Globus pallidus (tissue), 1 donor: ENCODE data around the gene LMX1B.
"Not testable (repeated sequence)": the region's sequence is repeated elsewhere in the genome, so short reads cannot be mapped to it uniquely, and the experiment has no call there.

Experiments
- DNase-seq: peaks from one replicate; pipeline ENCODE4 v3.0.0-alpha.2; 2015; ENCODE audit warnings: low spot score

The LMX1B gene

GRCh38 chr9:126696401-126697145 lies 82.8 kb downstream of the LMX1B start:
- no peak for DNase-seq

GRCh38 chr9:126697330-126697729 lies 83.6 kb downstream of the LMX1B start:
- no peak for DNase-seq

- DNase-seq: no peak
These were observed 84.5 kb downstream of the LMX1B start for GRCh38 chr9:126698251-126698650.

DNA sequence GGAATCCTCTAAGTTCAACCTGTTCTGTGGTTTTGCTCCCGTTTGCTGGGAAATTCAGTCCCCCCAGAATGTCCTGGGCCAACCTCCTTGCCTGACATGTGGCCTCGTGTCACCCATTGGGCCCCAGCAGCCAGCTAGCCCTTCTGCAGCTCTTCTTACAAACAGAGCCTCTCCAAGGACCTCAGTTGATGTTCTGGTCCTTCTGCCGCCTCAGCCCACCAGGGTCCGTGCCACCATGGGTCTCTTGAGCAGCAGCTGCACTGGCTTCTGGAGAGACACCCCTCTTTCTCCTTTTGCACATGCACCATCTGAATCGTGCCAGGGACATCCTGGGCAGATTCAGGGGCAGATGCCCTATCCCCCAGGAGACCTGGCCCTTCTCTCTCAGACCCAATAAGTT lies 85.0 kb downstream of the LMX1B start:
- no peak for DNase-seq

- DNase-seq: no peak
These were observed 85.7 kb downstream of the LMX1B start for GRCh38 chr9:126699401-126699881.

- DNase-seq: no peak
These were observed 86.6 kb downstream of the LMX1B start for GRCh38 chr9:126700296-126700695.

DNA sequence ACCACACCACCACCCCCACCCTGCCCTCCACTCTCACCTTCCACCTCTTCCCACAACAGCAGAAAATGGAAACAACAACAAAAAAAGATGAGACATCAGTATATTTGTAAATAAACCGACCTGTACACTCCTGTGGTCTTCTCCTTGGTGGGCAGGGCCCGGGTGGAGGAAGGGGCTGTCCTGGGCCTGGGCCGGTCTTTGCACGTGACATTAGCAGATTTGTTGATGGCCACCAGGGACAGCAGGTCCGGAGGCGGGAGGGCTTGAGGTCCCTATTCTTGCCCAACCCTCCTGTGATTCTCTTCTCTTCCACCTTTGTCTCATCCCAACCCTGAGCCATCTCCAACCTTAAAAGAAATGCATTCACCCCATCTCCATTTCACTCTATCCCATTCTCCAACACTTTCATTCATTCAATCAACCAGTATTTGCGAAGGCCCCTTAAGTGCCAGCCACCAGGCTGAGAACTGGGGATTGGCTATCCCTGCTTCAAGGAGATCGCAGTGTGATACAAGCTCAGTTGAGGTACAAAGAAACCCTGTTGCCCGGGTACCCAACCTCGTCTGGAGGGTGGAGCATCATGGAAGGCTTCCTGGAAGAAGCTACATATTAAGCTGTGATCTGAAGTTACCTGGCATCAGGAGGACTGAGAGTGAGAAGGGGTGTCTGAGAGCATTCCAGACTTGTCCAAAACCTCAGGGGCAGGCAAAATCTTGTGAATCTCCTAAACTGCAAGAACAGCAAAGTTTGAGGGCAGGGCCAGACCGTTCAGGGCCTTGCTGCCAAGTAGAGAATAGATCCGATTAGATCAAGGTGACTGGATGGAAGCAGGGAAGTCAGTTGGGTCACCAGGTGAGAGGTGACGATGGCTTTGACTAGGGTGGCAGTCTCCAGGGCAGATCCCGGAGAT lies 87.4 kb downstream of the LMX1B start:
- DNase-seq: no peak

- DNase-seq: no peak
These were observed 88.0 kb downstream of the LMX1B start for GRCh38 chr9:126701813-126702140.

GRCh38 chr9:126702151-126703001 lies 88.6 kb downstream of the LMX1B start:
- DNase-seq: no peak

GRCh38 chr9:126703002-126703865 lies 89.5 kb downstream of the LMX1B start:
- no peak for DNase-seq

DNA sequence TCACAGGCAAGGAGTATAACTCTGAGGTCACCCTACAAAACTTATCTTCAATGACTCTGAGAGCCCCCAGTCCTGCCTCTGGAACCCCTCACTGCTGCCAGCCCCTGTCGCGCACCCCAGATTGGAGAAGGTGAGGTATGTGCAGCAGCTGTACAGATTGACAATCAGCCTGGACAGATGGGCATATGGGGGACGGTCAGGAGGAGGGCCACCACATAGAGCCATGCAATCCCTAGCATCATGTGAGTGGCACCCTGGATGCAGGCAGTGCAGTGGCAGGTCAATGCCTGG lies 90.1 kb downstream of the LMX1B start:
- DNase-seq: no peak

GRCh38 chr9:126704157-126704891 lies 90.6 kb downstream of the LMX1B start:
- DNase-seq: no peak

DNA sequence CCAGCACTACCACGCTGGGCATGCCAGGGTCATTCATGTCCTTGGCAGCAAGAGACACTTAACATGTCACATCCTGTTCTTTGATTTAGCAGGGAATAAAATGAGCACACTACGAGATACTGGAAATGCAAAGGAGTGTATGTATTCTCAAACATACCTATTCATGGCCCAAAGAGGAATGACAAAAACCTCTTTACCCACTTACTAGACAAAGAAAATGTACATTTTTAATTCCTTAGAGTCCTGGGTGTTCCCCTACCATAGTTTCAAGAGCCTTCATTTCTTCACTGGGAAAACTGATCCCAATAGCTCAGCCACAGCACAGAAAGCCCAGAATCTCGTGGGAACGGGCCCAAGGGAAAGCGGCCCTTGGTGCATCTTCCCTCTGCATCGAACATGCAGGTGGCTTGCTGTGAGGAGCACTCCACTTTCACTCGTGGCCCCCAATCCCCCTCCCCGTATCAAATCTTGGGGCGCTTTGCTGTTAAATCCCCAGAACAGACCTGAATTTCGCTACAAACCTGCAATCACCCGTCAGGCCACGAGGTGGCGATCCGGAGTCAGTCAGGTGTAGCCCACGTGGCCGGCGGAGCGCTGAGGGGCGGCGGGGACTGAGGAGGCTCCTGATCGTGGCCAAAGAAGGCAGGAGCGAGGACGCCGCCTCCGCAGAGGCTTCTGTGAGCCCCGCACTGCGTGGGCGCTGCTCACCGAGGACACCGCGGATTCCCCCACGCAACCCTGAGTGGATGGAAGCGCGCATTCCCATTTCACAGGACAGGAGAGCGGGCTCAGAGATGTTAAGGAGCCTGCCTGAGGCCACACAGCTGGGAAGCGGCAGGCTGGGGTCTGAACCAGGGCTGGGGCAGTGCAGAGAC lies 91.4 kb downstream of the LMX1B start:
- peak; percentile 37 for DNase-seq

DNA sequence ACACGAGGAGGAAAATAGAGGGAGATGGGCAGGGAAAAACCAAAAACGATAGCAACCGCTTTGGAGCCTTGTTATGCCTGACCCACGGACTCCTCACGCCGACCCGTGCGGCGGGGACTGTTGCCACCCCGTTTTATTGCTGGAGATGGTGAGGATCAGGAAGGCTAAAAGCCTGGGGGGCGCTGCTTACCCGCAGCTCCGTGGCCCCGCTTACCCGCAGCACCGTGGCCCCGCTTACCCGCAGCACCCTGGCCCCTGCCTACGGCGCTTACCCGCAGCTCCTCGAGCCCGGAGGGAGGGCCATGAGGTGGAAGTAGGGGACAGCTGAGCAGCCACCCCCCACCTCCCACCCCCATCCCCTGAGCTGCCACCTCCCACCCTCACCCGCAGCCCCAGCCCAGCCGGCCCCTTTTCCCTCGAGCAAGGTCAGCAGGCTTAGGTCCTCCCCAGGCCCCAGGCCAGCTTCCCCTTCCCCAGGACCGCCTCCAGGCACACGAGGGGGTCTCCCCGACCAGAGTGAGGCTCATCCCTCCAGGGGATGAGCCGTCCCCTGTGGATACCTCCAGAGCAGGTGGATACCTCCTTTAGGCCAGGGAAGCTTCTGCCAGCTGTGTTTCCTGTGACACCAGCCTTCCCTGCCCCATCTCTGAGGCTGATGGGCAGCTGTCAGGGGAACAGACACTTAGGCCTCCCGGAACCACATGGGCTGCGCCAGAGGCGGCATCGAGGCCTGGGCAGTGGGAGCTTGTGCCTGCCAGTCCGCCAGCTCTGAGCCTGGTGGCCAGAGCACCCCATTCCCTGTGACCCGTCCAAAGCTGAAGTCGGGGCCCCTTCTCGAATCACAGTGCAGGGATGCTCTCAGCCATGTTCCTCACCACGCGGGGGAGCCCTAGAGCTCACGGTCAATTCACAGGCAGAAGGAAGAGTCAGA lies 92.3 kb downstream of the LMX1B start:
- DNase-seq: no peak

DNA sequence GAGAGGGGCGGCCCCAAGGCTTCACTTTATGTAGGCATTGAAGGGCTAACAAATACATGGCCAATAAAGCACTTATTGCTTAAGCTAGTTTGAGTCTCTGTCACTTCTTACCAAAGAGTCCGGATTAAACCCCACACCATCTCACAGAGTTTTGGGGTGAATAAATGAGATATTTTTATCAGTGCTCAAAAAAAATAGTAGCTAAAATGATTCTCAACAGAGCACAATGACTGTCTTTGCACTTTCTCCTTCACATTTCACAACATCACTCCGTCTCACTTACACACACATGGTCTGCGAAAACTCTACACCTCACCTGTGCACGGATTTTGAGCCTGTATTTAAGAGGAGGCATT lies 92.9 kb downstream of the LMX1B start:
- no peak for DNase-seq

GRCh38 chr9:126707083-126707482 lies 93.4 kb downstream of the LMX1B start:
- DNase-seq: no peak

- DNase-seq: not testable (repeated sequence)
These were observed 94.0 kb downstream of the LMX1B start for GRCh38 chr9:126707712-126708111.

- DNase-seq: no peak
These were observed 94.5 kb downstream of the LMX1B start for GRCh38 chr9:126708178-126708577.

GRCh38 chr9:126709241-126709640 lies 95.5 kb downstream of the LMX1B start:
- DNase-seq: no peak
